BJ (cell line): ENCODE data around the gene YIPF4. TPM values are rescaled to one million over a fixed set of nuclear protein-coding genes. Genes with fewer than 3 reads are reported as not detected.

Source experiments
- CTCF ChIA-PET: fragments of 350-600 bp; formaldehyde crosslinking; extraction: SDS; loops from one replicate; lab custom pipeline; 2021; ENCODE audit warnings: antibody characterized with exemption, inconsistent platforms; lab: Yijun Ruan, JAX
- POLR2A ChIA-PET: fragments of 300-600 bp; sonication (Branson Sonifier 250); formaldehyde crosslinking; extraction: SDS; loops from one replicate; lab custom pipeline; 2021; ENCODE audit warnings: antibody characterized with exemption; lab: Charles Lee
- DNase-seq: peaks from one replicate; pipeline ENCODE4 v3.0.0-alpha.2; 2011; ENCODE audit warnings: low read depth
- H3K27me3 ChIP-seq: 2 replicates; pipeline ENCODE4 v1.6.0; 2011; ENCODE audit warnings: low read length; ENCODE audit not compliant: control insufficient read depth, insufficient read depth
- H3K36me3 ChIP-seq: 2 replicates; pipeline ENCODE4 v1.5.1; 2011; ENCODE audit warnings: low read length; ENCODE audit not compliant: control insufficient read depth, insufficient read depth
- H3K4me3 ChIP-seq: 2 replicates; pipeline ENCODE4 v1.5.1; 2011; ENCODE audit warnings: low read depth, mild to moderate bottlenecking, control low read depth, low read length
- polyA minus RNA-seq: library from RNA; depleted of rRNA, polyadenylated mRNA; stranded (reverse); fragments of >200 nt; gene quantifications from 2 replicates; pipeline ENCODE4 v1.2.3, GENCODE V29; 2011; rRNA and poly(A)+ RNA removed
- polyA plus RNA-seq: library from polyadenylated mRNA; depleted of rRNA; stranded (reverse); fragments of >200 nt; gene quantifications from 2 replicates; pipeline ENCODE4 v1.2.3, GENCODE V29; 2011; rRNA removed
- TF ChIP-seq, protein P1 (sequence below): IDR thresholded peaks from 2 replicates; pipeline ENCODE4 v1.5.1; 2011; ENCODE audit warnings: low read depth, mild to moderate bottlenecking, control low read depth, inconsistent platforms, low read length, moderate library complexity; ENCODE audit not compliant: insufficient read depth

Gene YIPF4
- polyA plus RNA-seq, result 5.3 and 15.6 TPM in 2 replicates
- 3.3 and 4.0 TPM in 2 replicates for polyA minus RNA-seq

DNA sequence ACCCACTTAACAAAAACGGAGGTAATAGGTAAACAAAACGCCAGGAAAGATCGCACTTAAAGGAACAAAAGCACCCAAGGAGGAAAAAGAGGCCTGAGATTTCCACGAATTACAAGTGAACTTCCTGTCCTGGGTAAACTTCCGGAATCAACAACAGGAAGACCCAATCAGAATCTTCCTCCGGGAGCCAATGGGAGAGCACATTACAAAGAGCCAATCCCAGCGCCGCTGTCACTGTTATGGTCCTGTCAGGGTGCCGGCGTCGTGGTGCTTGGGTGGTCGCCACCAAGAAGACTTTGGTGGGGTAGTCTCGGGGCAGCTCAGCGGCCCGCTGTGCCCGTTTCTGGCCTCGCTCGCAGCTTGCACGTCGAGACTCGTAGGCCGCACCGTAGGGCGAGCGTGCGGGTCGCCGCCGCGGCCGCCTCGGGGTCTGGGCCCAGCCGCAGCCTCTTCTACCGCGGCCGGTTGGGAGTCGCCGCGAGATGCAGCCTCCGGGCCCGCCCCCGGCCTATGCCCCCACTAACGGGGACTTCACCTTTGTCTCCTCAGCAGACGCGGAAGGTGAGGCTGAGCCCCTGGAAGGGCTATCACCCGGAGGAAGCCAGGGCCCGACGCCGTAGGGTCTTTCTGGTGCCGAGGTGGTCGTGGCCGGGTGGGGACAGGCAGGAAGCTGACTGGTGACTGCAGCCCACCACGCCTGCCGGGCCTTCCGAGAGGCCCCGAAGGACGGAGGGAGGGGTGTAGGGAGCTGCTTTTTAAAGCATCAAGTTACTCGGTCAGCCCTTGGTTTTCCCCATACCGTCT lies at the start of gene YIPF4:
TSS of gene YIPF4 (plus strand) at position 231 of the 804 bp plus-strand sequence. CDS start at position 483, 252 bp downstream.
- H3K27me3 ChIP-seq, result no peaks in the 10 kb centered on the region; the same call in 1 of the 2 replicates
- ChIA-PET CTCF (interaction anchor here (1.1 kb wide), 1 partner anchor 1584 kb away, joined by 3 read pairs; no protein-coding TSS in a partner anchor), POLR2A (interaction anchor here (0.6 kb wide), 1 partner anchor 31 kb away, joined by 3 read pairs; no protein-coding TSS in a partner anchor)
- TF ChIP-seq, protein P1, sequence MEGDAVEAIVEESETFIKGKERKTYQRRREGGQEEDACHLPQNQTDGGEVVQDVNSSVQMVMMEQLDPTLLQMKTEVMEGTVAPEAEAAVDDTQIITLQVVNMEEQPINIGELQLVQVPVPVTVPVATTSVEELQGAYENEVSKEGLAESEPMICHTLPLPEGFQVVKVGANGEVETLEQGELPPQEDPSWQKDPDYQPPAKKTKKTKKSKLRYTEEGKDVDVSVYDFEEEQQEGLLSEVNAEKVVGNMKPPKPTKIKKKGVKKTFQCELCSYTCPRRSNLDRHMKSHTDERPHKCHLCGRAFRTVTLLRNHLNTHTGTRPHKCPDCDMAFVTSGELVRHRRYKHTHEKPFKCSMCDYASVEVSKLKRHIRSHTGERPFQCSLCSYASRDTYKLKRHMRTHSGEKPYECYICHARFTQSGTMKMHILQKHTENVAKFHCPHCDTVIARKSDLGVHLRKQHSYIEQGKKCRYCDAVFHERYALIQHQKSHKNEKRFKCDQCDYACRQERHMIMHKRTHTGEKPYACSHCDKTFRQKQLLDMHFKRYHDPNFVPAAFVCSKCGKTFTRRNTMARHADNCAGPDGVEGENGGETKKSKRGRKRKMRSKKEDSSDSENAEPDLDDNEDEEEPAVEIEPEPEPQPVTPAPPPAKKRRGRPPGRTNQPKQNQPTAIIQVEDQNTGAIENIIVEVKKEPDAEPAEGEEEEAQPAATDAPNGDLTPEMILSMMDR, result no peak
- peak within 1 kb of the TSS; percentile 99 for H3K4me3 ChIP-seq
- H3K36me3 ChIP-seq, result peaks cover 3% of the 10 kb centered on the region; the same call in 1 of the 2 replicates
- DNase-seq, result peak; percentile 72

GRCh38 chr2:32228181-32228580 lies 49.5 kb upstream of the YIPF4 start:
- TF ChIP-seq, protein P1, result no peak
- DNase-seq, result no peak
- Histone ChIP-seq H3K36me3 (peaks cover 1% of the 10 kb centered on the region; the same call in 1 of the 2 replicates), H3K4me3 (no peak overlapping the region), H3K27me3 (no peaks in the 10 kb centered on the region)
- CTCF ChIA-PET, result no interaction called here
- POLR2A ChIA-PET, result no interaction called here

GRCh38 chr2:32229635-32230034 lies 48.1 kb upstream of the YIPF4 start:
- no peak for DNase-seq
- CTCF ChIA-PET, result no interaction called here
- TF ChIP-seq, protein P1, result no peak

DNA sequence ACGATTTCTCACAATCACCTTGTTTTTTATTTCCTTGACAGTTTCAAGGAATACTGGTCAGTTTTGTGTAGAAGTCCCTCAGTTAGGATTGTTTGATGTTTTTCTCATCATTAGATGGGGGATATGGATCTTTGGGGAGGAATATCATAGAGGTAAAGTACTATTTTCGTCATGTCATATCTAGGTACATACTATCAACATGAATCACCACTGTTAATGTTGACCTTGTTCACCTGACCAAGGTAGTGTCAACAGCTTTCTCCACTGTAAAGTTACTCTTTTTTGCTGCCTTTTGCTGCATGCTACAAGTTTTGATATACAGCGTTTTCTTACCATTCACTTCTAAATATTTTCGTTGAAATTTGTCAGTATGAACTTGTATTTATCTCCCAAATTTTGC lies 45.7 kb upstream of the YIPF4 start:
- H3K4me3 ChIP-seq, result no peak overlapping the region
- ChIA-PET CTCF (no interaction called here), POLR2A (no interaction called here)
- TF ChIP-seq, protein P1, result no peak
- H3K36me3 ChIP-seq, result no peaks in the 10 kb centered on the region
- H3K27me3 ChIP-seq, result no peaks in the 10 kb centered on the region
- no peak for DNase-seq

More at GRCh38 chr2:32229635-32230034, 48.1 kb upstream of the YIPF4 start:
- peaks cover 1% of the 10 kb centered on the region; the same call in 1 of the 2 replicates for H3K36me3 ChIP-seq
- no peaks in the 10 kb centered on the region for H3K27me3 ChIP-seq
- no peak overlapping the region for H3K4me3 ChIP-seq
- POLR2A ChIA-PET, result no interaction called here

DNA sequence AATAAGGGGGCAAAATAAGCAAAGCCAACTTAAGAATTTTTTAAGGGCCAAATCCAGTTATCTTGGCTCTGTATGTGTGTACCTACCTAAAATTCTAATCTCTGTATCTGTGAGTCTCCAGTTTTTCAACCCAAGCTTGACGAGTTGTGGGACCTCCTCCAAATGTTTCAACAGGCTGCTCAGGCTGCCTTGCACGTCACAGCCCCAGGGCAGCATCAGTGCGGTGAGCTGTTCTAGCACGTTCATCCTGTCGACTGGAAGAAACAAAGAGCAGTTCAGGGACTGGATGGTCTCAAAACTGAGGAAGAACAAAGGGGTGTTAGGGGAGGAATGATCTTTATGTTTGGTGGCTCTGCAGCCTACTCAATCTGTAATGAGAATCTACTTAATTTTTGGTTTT lies 42.4 kb upstream of the YIPF4 start:
- ChIA-PET CTCF (no interaction called here), POLR2A (no interaction called here)
- Histone ChIP-seq H3K4me3 (no peak overlapping the region), H3K36me3 (no peaks in the 10 kb centered on the region), H3K27me3 (no peaks in the 10 kb centered on the region)
- TF ChIP-seq, protein P1, result no peak
- DNase-seq, result no peak
